HG02852 (cell line): ENCODE data around the gene PON2.
"Not testable (repeated sequence)": the region's sequence is repeated elsewhere in the genome, so short reads cannot be mapped to it uniquely, and the experiment has no call there.

Experiments
- ATAC-seq: cut with Tn5 transposase; IDR thresholded peaks from one replicate; pipeline ENCODE4 v1.9.1; 2021; ENCODE audit warnings: mild to moderate bottlenecking, moderate library complexity; ENCODE audit not compliant: unreplicated experiment

Gene PON2

DNA sequence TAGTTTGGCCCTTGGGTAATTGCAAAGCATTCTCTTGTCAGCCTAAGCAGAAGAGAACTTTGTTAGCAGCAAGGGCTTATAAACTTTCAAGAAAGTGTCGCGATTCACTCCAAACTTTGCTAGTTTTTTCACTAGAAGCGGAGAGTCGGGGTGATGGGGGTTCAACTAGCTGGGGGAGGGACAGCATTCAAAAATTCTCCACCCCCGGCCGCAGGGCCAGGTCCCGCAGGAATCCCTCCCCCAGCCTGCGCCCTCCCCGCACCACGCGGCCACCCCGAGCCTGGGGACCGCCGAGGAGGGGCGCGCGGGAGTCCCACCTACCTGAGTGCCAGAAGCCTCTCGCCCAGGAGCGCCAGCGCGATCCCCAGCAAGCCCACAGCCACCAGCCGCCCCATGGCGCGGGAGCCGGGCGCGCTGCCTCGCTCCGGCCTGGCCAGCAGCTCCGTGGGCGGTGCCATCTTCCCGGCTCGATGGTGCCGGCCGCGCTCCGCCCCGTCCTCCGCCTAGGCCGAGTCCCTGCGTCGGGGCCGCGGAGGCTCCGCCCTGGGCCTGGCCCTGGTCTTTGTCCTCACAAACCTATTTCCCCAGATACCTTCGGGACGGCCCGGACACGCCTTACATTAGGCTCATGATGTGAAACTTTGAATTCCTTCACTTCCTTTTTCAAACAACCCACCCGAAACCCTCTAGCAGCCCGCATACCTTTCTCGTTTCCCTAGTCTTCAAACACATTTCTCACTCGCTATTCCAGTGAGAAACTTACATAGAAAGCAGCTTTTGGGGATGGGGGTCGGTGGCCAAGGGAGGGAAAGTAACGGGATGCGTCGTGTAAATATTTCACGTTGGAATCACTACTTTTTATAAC, at the start of gene PON2:
PON2 (minus strand) TSS at position 472 of the 865 bp plus-strand sequence; CDS start at position 395, 77 bp downstream.
- ATAC-seq, result peak; percentile 93

DNA sequence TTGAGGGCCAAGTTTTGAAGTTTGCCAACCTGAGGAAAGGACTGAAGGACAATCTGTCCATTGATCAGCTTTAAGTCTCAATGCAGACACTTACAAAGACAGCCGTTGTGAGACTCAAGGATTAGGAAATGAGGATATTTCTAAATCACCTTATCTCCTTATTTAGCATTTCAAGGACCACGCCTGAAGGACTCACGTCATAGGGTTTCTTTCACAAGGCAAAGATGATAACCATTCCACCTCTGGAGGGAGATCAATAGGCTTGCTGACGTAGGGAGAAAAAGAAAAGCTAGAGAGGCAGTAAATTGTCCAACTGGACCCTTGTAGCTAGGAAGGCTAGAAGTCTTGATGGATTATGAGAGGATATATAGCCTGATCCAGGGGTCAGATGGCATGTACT, 47.6 kb upstream of the PON2 start:
- ATAC-seq, result no peak

DNA sequence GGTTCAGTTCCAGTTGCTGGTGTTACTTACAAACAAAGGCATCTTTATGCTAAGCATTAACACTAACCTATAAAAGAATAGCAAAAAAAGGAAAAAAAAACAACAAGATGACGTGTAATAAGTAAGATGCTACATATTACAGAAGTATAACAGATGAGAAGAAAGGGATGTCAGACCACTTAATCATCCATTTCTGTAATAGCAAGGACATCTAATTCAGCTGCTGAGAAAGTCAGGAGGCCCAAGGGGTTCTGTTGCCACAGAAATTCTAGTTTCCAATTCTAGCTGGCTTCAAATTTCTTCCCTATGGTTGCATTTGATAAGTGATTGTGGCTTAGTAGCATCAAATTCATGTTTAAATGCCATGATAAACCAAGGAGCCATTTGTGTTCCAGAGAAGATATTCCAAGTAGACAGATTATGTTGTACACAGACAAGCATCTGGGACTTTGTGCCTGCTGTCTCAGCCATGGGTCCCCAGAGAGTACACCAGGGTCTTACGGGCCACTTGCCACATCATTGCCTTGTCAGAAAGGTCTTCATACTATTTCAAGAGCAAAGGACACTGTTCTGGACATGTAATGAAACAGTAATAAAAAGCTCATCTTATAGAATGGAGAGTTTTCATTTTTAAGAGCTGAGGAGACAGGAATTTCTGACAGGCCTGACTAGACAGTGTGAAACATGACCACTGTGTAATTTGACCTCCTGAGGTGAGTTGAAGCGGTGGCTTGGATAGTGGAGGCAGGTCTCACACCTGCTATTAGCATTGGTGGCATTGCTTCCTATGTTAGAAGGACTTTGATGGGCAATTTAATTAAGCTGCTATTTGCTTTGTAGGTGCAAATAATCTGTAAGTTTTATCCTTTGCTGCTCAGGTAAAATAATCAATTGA, 46.7 kb upstream of the PON2 start:
- no peak for ATAC-seq

DNA sequence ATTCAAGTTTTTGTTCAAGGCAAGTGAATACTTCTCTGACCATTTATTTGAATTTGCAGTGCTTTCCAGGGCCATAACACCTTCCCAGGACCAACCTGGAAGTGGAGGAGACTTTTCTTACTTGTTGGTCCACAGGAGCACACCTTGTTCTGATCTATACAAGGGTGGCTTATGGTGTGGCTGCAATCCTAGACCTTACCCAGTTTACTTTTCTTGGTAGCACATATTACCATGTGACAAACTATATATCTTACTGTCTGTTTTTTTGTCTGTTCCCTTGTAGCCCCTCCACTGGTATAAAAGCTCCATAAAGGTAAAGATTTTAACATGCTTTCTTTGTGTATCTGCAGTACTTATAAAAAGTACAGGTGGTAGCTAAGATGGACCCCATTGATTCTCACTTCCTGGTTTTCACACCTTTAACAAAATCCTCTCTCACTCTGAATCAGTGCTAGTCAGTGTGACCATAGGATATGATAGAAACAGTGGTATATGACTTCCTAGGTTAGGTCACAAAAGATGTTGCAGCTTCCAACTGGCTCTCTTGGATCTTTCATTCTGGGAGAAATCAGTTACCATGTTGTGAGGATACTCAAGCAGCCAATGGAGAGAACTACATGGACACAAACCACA, 45.3 kb upstream of the PON2 start:
- ATAC-seq, result peak; percentile 72

DNA sequence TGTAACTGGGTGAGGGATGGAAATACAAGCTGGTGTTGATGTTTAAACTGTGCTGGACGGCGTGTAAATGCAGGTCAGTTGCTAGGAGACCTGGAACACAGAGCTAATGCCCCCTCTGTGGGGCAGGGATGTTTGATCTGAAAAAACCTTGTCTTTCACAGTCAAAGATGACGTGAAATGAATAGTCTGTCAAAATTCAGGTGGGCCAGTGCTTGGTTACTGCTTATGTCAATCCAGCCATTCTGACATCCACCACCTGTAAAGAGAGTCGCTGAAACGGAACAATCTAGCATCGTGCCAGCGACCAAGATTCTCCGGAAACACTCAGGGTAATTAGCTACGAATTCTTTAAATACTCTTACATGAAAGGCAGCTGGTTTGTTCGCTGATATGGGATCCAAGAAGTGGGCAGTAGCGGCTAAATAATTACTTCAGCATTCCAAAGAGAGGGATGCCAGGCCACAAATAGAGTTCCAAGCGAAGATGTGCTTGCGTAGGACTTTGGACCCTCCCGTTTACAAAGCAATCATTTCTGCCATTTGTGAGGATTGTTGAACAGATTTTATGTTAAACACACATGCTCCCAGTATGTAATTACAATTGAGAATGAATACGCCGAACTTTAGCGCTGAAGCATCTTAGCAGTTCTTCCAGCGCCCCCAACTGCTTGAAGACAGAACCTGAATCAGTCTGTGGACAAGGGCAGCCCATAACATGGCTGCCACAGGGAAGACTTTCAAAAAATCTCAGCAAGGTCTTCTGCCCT, 43.6 kb upstream of the PON2 start:
- ATAC-seq, result no peak

DNA sequence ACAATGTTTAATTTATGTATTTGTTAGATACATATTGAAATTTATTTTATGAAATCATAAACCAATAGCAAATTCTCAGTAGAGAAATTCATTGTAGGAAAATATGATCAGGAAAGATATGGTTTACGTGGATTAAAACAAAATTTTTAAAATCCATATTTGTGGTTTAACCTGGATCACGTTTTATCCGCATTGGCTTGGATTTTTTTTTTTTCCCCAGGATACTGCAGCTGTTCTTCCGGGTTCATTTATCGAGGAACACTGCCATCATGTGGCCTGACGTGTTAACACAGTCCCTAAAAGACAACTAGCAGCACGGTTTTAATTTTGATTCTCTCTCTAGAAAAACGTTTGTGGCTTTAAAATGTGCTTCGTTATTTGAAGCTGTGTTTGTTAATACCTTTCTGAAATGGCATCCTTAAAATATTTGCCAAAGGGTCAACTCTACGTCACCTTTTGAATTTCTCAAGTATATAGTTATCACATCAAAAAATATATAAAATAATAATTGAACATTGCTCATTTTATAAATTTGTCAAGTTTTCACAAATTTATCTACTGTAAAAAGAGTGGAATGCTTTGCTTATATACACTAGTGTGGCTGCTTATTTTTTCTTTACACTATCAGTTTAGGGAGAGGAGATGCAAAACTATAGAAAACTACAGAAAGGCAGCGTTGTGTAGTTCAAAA, 42.2 kb upstream of the PON2 start:
- ATAC-seq, result peak; percentile 71

DNA sequence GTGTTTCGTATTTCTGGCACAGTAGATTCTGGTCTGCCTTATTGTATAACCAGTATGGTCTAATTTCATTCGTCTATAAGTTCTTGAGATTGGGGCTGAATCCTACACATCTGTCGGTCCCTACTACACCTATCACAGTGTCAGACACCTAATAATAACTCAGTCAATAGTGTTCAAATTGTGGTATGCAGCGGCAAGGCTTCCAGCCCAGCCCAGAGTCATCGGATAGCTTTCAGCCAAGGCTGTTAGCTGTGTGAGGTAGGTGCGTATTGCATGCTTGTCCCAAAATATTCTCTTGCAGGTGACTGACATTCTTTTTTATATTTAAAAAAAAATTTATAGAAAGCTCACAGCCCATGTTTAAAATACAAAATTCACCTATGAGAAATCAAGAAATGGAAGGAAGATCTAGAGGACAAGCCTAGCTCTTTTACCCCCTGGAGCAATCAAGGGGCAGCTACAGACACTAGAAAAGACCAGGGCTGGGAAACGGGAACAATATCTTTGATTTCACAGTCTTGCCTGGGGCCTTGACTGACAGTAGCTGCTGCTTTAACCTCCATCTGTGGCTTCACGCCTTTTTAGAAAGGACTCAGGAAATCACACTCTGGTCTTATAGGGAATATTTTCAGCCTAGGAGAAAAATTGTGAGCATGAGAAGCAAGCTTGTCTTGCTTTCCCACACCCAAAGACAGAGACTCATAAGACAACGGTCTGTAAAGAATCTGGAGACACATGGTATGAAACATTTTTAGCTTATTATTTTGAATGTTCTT, 41.4 kb upstream of the PON2 start:
- ATAC-seq, result no peak

DNA sequence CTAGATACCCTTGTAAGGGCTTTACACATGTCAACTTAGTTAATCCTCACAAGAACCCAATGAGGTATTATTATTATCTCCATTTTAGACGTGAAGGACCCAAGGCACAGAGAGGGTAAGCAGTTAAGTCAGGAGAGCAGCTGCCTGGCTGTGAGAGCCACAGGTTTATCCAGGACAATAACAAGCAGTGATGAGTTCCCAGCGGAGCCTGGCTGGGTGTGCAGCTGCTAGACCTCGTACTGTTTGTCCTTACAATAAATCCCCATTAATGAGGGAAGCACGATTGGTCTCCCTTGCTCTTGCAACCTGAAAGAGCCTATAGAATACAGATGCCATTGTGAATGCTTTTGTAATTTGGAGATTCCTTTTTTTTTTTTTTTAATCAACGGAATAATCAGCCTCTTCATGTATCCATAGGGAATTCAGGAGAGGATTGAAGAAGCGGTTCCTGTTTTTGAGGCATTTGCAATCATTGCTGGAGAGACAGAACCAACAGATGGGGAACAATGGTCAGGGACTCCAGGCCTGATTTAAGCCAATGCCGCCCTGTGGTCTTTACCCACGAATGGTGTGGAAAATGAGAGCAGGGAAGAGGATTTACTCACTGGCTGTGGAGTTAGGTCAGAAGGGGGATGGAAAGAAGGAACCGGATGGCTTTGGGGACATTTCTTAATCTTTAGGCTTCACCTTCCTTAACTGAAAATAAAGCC, 38.6 kb upstream of the PON2 start:
- no peak for ATAC-seq

DNA sequence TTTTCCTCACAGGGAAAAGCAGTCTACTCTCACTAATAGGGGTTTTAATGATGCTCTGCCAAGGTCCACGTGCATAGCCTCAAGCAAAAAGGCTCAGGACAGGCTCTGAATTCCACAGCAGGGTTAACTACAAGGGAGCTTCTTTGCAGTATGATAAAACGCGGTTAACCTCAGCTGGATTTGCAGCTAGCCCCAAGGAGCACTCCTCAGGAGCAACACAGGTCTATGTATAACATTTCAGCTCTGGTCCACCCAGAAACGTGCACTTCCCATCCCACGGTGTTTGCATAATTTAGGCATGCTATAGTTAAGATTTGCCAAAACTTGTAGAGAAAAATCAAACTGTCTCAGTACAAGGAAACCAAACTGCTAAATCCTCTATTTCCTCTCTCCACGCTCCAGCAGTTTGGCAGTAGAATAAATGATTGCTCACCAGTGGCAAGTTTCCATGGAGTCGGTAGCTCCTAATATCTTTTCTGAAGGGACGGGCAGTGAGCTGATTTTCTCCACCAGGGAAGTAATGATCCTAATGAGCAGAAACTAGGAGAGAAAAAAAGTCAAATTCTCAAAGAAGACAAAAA, 37.8 kb upstream of the PON2 start:
- no peak for ATAC-seq

DNA sequence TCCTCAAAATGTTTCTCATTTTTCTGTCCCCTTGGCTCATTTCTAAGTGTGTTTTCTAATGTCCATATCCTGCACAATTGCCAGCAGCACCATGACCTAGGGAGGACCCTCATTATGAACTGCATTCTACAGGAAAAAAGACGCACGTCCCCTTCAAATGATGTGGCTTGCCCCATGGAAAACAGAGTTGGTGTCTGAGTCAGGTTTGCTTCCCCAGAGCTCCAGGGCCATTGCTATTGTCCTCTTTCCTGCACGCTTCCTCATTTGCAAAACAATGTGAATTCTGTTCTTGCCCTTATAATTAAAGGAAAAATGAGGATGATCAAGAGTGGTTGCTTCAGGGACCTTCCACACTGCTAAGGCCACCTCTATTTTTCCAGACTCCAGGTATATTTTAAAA, 36.2 kb upstream of the PON2 start:
- no peak for ATAC-seq

DNA sequence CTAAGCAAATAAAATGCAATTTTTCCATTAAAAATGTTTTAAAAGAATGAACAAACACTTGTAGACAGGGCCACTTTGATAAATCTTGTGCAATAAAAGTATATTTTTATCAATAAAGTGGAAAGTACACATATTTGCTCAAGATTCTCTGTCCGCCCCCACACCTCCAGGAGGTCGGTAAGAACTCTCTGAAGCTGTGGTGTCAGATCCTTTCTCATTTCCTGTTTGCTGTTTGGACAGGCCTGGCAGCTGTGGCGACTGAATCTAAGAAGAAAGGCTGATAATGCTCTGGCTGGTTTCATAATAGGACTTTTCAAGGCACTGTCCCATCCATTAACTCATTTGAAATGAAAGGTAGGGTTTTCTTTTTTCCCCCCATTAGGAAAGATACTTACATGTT, 35.6 kb upstream of the PON2 start:
- peak; percentile 100 for ATAC-seq

DNA sequence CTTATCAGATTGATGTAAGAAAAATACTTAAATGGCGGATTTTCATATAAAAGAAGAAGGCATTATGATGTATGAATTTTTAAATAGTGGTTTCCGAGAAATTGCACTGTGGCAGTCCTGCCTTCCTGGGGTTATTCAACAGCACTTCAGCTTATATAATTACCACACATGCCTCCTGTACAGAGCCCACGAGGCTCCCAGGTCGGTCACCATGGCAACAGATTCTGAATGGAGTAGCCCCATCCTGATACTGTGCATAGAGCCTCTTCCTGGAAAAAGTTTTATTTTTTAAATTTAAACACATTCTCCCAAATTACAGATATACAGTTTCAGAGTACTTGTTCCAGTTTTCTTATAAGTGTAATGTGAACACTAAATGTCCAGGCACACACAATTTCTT, 35.0 kb upstream of the PON2 start:
- ATAC-seq, result no peak

DNA sequence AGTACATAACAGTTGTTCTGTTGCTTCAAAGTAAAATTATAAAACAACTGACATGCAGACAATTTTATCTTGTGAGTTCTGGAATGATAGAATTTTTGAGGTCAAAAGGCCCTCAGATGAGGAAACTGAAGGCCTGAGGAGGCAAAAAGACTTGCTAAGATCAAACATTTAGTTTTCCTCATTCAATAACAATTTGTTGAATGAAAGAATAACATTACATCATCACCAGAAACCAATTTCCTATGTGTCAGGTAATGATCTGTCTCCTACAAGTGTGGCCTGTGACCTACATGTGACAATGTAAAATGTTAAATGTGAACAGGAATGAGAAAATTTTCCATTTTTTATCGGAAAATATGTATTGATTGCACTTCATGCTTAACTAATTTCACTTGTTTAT, 34.4 kb upstream of the PON2 start:
- no peak for ATAC-seq

DNA sequence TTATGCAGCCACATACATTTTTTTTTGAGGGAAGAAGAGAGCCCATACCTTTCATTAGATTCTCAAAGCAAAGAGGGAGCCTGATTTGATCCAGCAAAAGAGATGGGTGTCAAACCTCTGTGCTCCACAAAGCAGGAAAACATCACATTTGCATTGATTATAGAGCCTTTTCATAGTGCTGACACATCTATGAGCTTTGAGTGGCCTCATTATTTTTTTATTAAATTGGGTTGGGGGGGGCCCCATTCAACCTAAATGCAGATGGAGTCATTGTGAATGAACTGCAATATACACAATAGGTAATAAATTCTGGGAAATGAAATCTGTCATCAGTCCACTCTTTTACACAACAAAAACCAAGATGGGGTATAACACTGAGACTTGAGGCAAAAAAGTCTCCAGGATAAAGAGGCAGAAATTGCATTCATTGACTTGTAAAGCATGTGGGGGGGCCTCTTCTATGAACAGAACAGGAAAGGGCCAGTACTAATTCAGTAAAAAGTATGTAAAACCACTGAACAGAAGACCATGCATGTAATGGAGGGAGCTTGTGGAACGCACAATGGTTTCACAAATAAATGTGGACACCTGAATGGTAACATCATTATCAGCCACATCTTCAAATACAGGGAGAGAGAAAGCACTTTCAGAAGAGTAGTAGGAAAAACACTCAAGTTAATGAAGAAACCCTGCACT, 33.2 kb upstream of the PON2 start:
- no peak for ATAC-seq

DNA sequence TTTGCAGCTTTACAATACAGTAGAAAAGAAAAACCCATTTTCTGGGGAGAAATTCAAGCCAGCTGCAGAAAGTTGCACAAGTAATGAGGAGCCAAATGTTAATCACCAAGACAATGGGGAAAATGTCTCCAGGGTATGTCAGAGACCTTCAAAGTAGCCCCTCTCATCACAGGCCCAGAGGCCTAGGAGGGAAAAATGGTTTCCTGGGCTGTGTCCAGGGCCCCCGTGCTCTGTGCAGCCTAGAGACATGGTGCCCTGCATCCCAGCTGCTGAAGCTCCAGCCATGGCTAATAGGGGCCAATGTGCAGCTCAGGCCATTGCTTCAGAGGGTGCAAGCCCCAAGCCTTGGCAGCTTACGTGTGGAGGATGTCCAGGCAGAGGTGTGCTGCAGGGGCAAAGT, 25.8 kb upstream of the PON2 start:
- not testable (repeated sequence) for ATAC-seq

DNA sequence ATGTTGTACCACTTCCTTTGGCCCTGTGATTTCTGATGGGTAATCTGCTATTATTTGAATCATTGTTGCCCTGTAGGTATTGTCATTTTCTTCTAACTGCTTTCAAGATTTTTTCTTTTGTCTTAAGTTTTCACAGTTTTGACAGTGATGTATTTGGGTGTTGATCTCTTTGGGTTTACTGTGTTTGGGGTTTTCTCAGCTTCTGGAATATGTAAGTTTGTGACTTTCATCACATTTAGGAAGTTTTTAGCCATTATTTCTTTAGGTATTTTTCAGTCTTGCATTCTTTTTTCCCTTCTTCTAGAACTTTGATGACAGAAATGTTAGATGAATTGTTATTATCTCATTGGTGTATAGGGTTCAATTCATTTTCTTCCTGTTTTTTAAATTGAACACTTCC, 23.1 kb upstream of the PON2 start:
- no peak for ATAC-seq

DNA sequence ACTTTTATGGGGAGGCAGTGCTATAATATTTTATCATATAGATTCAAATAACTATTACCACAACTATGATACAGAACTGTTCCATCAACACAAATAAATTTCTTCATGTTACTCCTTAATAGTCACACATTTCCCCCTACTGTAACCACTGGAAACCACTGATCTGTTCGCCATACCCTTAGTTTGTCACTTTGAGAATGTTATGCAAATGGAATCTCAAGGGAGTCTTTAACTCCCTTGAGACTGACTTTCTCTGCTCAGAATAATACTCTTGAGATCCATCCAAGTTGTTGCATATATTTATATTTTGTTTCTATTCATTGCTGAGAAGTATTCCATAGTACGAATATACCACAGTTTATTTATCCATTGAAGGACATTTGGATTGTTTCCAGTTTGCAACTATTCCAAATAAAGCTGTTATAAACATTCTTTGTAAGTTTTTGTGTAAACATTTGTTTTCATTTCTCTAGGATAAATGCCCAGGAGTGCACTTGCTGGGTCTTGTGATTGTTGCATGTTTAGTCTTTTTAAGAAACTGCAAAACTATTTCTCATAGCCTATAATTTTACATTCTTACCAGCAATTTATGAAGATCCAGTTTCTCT, 19.7 kb upstream of the PON2 start:
- no peak for ATAC-seq
